Activated CD4-positive, alpha-beta T cell treated with anti-CD3 and anti-CD28 coated beads, Interleukin-2, amount 10 ng/mL, durations not matched to agents 24 days and 14 days (primary cell): ENCODE results near the gene SCYL2. TPM values are rescaled to one million over a fixed set of nuclear protein-coding genes. Genes with fewer than 3 reads are reported as not detected.
"Not testable (repeated sequence)": the region's sequence is repeated elsewhere in the genome, so short reads cannot be mapped to it uniquely, and the experiment has no call there.

Experiments
- DNase-seq: peaks from one replicate; pipeline ENCODE4 v3.0.0; 2022
- H3K27ac Mint-ChIP-seq: one replicate; pipeline ENCODE4 v1.8.0; 2022; ENCODE audit warnings: mild to moderate bottlenecking, mixed read lengths
- H3K27me3 Mint-ChIP-seq: one replicate; pipeline ENCODE4 v1.8.0; 2022; ENCODE audit warnings: mixed read lengths
- H3K36me3 Mint-ChIP-seq: one replicate; pipeline ENCODE4 v1.8.0; 2022; ENCODE audit warnings: low read depth, mild to moderate bottlenecking, mixed read lengths
- H3K4me1 Mint-ChIP-seq: one replicate; pipeline ENCODE4 v1.8.0; 2021; ENCODE audit warnings: mixed read lengths
- H3K4me3 Mint-ChIP-seq: one replicate; pipeline ENCODE4 v1.8.0; 2022; ENCODE audit warnings: mild to moderate bottlenecking, moderate library complexity, mixed read lengths
- H3K9me3 Mint-ChIP-seq: one replicate; pipeline ENCODE4 v1.8.0; 2021; ENCODE audit warnings: mixed read lengths
- intact Hi-C: fragments of 100-400 bp; cut with micrococcal nuclease; formaldehyde crosslinking; loops from one replicate; pipeline ENCODE4 v1.15.1; 2023
- total RNA-seq: library from RNA; stranded (reverse); gene quantifications from 2 replicates; pipeline ENCODE4 v1.2.3, GENCODE V29; 2022

The SCYL2 gene
- total RNA-seq, 1 donor from 2014 or later, result 31.1 TPM

GRCh38 chr12:100311317-100311716 lies 44.3 kb downstream of the SCYL2 start:
- Mint-ChIP-seq H3K9me3 (peaks cover 7% of the 10 kb centered on the region), H3K27me3 (no peaks in the 10 kb centered on the region), H3K36me3 (peaks cover 27% of the 10 kb centered on the region), H3K27ac (no peak overlapping the region), H3K4me1 (peaks cover 3% of the 10 kb centered on the region), H3K4me3 (no peak overlapping the region)
- intact Hi-C loops, result no loop called here
- no peak for DNase-seq

- H3K27me3 Mint-ChIP-seq, result no peaks in the 10 kb centered on the region
- no peak overlapping the region for H3K4me3 Mint-ChIP-seq
- intact Hi-C loops, result no loop called here
- peaks cover 27% of the 10 kb centered on the region for H3K36me3 Mint-ChIP-seq
- H3K27ac Mint-ChIP-seq, result no peak overlapping the region
- DNase-seq, result no peak
- H3K4me1 Mint-ChIP-seq, result no peaks in the 10 kb centered on the region
- no peaks in the 10 kb centered on the region for H3K9me3 Mint-ChIP-seq
These were observed 50.4 kb downstream of the SCYL2 start for GRCh38 chr12:100317371-100317770.

GRCh38 chr12:100324498-100324897 lies 57.5 kb downstream of the SCYL2 start:
- no peak for DNase-seq
- peaks cover 28% of the 10 kb centered on the region for H3K36me3 Mint-ChIP-seq
- H3K27me3 Mint-ChIP-seq, result no peaks in the 10 kb centered on the region
- intact Hi-C loops, result no loop called here
- no peak overlapping the region for H3K4me3 Mint-ChIP-seq
- no peak overlapping the region for H3K27ac Mint-ChIP-seq
- no peaks in the 10 kb centered on the region for H3K9me3 Mint-ChIP-seq
- peaks cover 3% of the 10 kb centered on the region for H3K4me1 Mint-ChIP-seq

- no peak for DNase-seq
- Mint-ChIP-seq H3K27ac (no peak overlapping the region), H3K27me3 (no peaks in the 10 kb centered on the region), H3K4me1 (peaks cover 6% of the 10 kb centered on the region), H3K4me3 (no peak overlapping the region), H3K9me3 (no peaks in the 10 kb centered on the region), H3K36me3 (peaks cover 31% of the 10 kb centered on the region)
- intact Hi-C loops, result no loop called here
These were observed 59.2 kb downstream of the SCYL2 start for GRCh38 chr12:100326208-100326607.

GRCh38 chr12:100329800-100330199 lies 62.8 kb downstream of the SCYL2 start:
- Mint-ChIP-seq H3K9me3 (no peaks in the 10 kb centered on the region), H3K36me3 (peaks cover 37% of the 10 kb centered on the region), H3K27ac (no peak overlapping the region), H3K27me3 (no peaks in the 10 kb centered on the region), H3K4me1 (peaks cover 6% of the 10 kb centered on the region), H3K4me3 (no peak overlapping the region)
- intact Hi-C loops, result loop anchor here (5.0 kb wide), 1 partner anchor 62 kb away; the partner anchor contains the start of genes DEPDC4 and SCYL2
- DNase-seq, result no peak

- no peak overlapping the region for H3K27ac Mint-ChIP-seq
- intact Hi-C loops, result loop anchor here (5.0 kb wide), 1 partner anchor 65 kb away; the partner anchor contains the start of genes DEPDC4 and SCYL2
- H3K4me3 Mint-ChIP-seq, result no peak overlapping the region
- no peaks in the 10 kb centered on the region for H3K9me3 Mint-ChIP-seq
- no peak for DNase-seq
- peaks cover 47% of the 10 kb centered on the region for H3K36me3 Mint-ChIP-seq
- no peaks in the 10 kb centered on the region for H3K27me3 Mint-ChIP-seq
- peaks cover 6% of the 10 kb centered on the region for H3K4me1 Mint-ChIP-seq
These were observed 64.9 kb downstream of the SCYL2 start for GRCh38 chr12:100331871-100332270.

- no peak overlapping the region for H3K4me3 Mint-ChIP-seq
- peaks cover 6% of the 10 kb centered on the region for H3K4me1 Mint-ChIP-seq
- intact Hi-C loops, result loop anchor here (5.0 kb wide), 1 partner anchor 66 kb away; the partner anchor contains the start of genes DEPDC4 and SCYL2
- DNase-seq, result no peak
- no peaks in the 10 kb centered on the region for H3K27me3 Mint-ChIP-seq
- peaks cover 48% of the 10 kb centered on the region for H3K36me3 Mint-ChIP-seq
- no peak overlapping the region for H3K27ac Mint-ChIP-seq
- no peaks in the 10 kb centered on the region for H3K9me3 Mint-ChIP-seq
These were observed 65.9 kb downstream of the SCYL2 start for GRCh38 chr12:100332852-100333251.

GRCh38 chr12:100337299-100337698 lies 70.3 kb downstream of the SCYL2 start:
- Mint-ChIP-seq H3K27me3 (no peaks in the 10 kb centered on the region), H3K4me1 (peaks cover 2% of the 10 kb centered on the region), H3K27ac (no peak overlapping the region), H3K9me3 (no peaks in the 10 kb centered on the region), H3K4me3 (no peak overlapping the region), H3K36me3 (peaks cover 33% of the 10 kb centered on the region)
- intact Hi-C loops, result no loop called here
- DNase-seq, result no peak

GRCh38 chr12:100337727-100338126 lies 70.8 kb downstream of the SCYL2 start:
- intact Hi-C loops, result no loop called here
- no peak overlapping the region for H3K4me3 Mint-ChIP-seq
- no peaks in the 10 kb centered on the region for H3K27me3 Mint-ChIP-seq
- H3K4me1 Mint-ChIP-seq, result peaks cover 2% of the 10 kb centered on the region
- peaks cover 35% of the 10 kb centered on the region for H3K36me3 Mint-ChIP-seq
- DNase-seq, result no peak
- H3K9me3 Mint-ChIP-seq, result no peaks in the 10 kb centered on the region
- no peak overlapping the region for H3K27ac Mint-ChIP-seq

- Mint-ChIP-seq H3K27ac (no peak overlapping the region), H3K36me3 (peaks cover 32% of the 10 kb centered on the region), H3K27me3 (no peaks in the 10 kb centered on the region), H3K4me1 (peaks cover 2% of the 10 kb centered on the region), H3K4me3 (no peak overlapping the region), H3K9me3 (no peaks in the 10 kb centered on the region)
- no peak for DNase-seq
- intact Hi-C loops, result no loop called here
These were observed 72.1 kb downstream of the SCYL2 start for GRCh38 chr12:100339071-100339470.

- intact Hi-C loops, result loop anchor here (10.0 kb wide), 1 partner anchor 222 kb away; no protein-coding TSS in a partner anchor
- not testable (repeated sequence) for H3K27ac Mint-ChIP-seq, DNase-seq, H3K4me3 Mint-ChIP-seq, H3K4me1 Mint-ChIP-seq, H3K27me3 Mint-ChIP-seq, H3K9me3 Mint-ChIP-seq
- peaks cover 16% of the 10 kb centered on the region for H3K36me3 Mint-ChIP-seq
These were observed 75.9 kb downstream of the SCYL2 start for GRCh38 chr12:100342897-100343296.

- H3K4me3 Mint-ChIP-seq, H3K9me3 Mint-ChIP-seq, H3K4me1 Mint-ChIP-seq, H3K27me3 Mint-ChIP-seq, H3K36me3 Mint-ChIP-seq, H3K27ac Mint-ChIP-seq: not testable (repeated sequence)
- intact Hi-C loops, result loop anchor here (10.0 kb wide), 1 partner anchor 220 kb away; no protein-coding TSS in a partner anchor
- DNase-seq, result peak; percentile 44
These were observed 77.4 kb downstream of the SCYL2 start for GRCh38 chr12:100344351-100344750.

GRCh38 chr12:100345020-100345767 lies 78.2 kb downstream of the SCYL2 start:
- Mint-ChIP-seq H3K4me3 (no peak overlapping the region), H3K9me3 (no peaks in the 10 kb centered on the region), H3K27me3 (peaks cover 3% of the 10 kb centered on the region), H3K27ac (no peak overlapping the region), H3K4me1 (no peaks in the 10 kb centered on the region), H3K36me3 (peaks cover 7% of the 10 kb centered on the region)
- intact Hi-C loops, result loop anchor here (10.0 kb wide), 1 partner anchor 220 kb away; no protein-coding TSS in a partner anchor
- peak; percentile 48 for DNase-seq

GRCh38 chr12:100346660-100347059 lies 79.7 kb downstream of the SCYL2 start:
- Mint-ChIP-seq H3K27me3 (peaks cover 10% of the 10 kb centered on the region), H3K27ac (no peak overlapping the region), H3K4me1 (no peaks in the 10 kb centered on the region), H3K36me3 (peaks cover 7% of the 10 kb centered on the region), H3K9me3 (no peaks in the 10 kb centered on the region), H3K4me3 (no peak overlapping the region)
- peak; percentile 11 for DNase-seq
- intact Hi-C loops, result loop anchor here (10.0 kb wide), 1 partner anchor 218 kb away; no protein-coding TSS in a partner anchor
